ENCODE measurements around the gene RAB37.

RAB37 gene

GRCh38 chr17:74779501-74779900 is 42.4 kb downstream of the RAB37 start:
- H3K36me3 ChIP-seq (ENCODE audit: insufficient read depth, low read length): 0 out of 2 replicates have a peak, but pooled peaks cover 4% of the 10 kb centered on the region
- no peak overlapping the region for H3K9ac ChIP-seq (ENCODE audit: low read depth, low read length)
- no peaks in the 10 kb centered on the region for H3K9me3 ChIP-seq (ENCODE audit: control insufficient read depth, insufficient read depth, low read length)
- peaks cover 5% of the 10 kb centered on the region for H3K4me1 ChIP-seq (ENCODE audit: insufficient read depth, low read length)

GRCh38 chr17:74779948-74780400 is 42.9 kb downstream of the RAB37 start:
- no peak overlapping the region for H3K9ac ChIP-seq (ENCODE audit: low read depth, low read length)
- peaks cover 5% of the 10 kb centered on the region for H3K4me1 ChIP-seq (ENCODE audit: insufficient read depth, low read length)
- 0 out of 2 replicates have a peak, but pooled peaks cover 4% of the 10 kb centered on the region for H3K36me3 ChIP-seq (ENCODE audit: insufficient read depth, low read length)
- no peaks in the 10 kb centered on the region for H3K9me3 ChIP-seq (ENCODE audit: control insufficient read depth, insufficient read depth, low read length)

GRCh38 chr17:74780443-74781238 is 43.6 kb downstream of the RAB37 start:
- Histone ChIP-seq H3K36me3 (ENCODE audit: insufficient read depth, low read length) (0 out of 2 replicates have a peak, but pooled peaks cover 4% of the 10 kb centered on the region), H3K9ac (ENCODE audit: low read depth, low read length) (no peak overlapping the region), H3K4me1 (ENCODE audit: insufficient read depth, low read length) (peaks cover 5% of the 10 kb centered on the region), H3K9me3 (ENCODE audit: control insufficient read depth, insufficient read depth, low read length) (no peaks in the 10 kb centered on the region)

- H3K36me3 ChIP-seq (ENCODE audit: insufficient read depth, low read length): 0 out of 2 replicates have a peak, but pooled peaks cover 4% of the 10 kb centered on the region
- peaks cover 5% of the 10 kb centered on the region for H3K4me1 ChIP-seq (ENCODE audit: insufficient read depth, low read length)
Observed at GRCh38 chr17:74782571-74782970, 45.5 kb downstream of the RAB37 start.

GRCh38 chr17:74784125-74784810 is 47.2 kb downstream of the RAB37 start:
- 0 out of 2 replicates have a peak, but pooled peaks cover 4% of the 10 kb centered on the region for H3K36me3 ChIP-seq (ENCODE audit: insufficient read depth, low read length)
- H3K9ac ChIP-seq (ENCODE audit: low read depth, low read length): no peak overlapping the region
- no peaks in the 10 kb centered on the region for H3K9me3 ChIP-seq (ENCODE audit: control insufficient read depth, insufficient read depth, low read length)
- H3K4me1 ChIP-seq (ENCODE audit: insufficient read depth, low read length): peaks cover 5% of the 10 kb centered on the region

More at GRCh38 chr17:74782571-74782970, 45.5 kb downstream of the RAB37 start:
- no peak overlapping the region for H3K9ac ChIP-seq (ENCODE audit: low read depth, low read length)
- H3K9me3 ChIP-seq (ENCODE audit: control insufficient read depth, insufficient read depth, low read length): no peaks in the 10 kb centered on the region

GRCh38 chr17:74785096-74785980 is 48.3 kb downstream of the RAB37 start:
- no peak overlapping the region for H3K9ac ChIP-seq (ENCODE audit: low read depth, low read length)
- 0 out of 2 replicates have a peak, but pooled peaks cover 4% of the 10 kb centered on the region for H3K36me3 ChIP-seq (ENCODE audit: insufficient read depth, low read length)
- H3K9me3 ChIP-seq (ENCODE audit: control insufficient read depth, insufficient read depth, low read length): no peaks in the 10 kb centered on the region
- peaks cover 5% of the 10 kb centered on the region for H3K4me1 ChIP-seq (ENCODE audit: insufficient read depth, low read length)

- Histone ChIP-seq H3K9me3 (ENCODE audit: control insufficient read depth, insufficient read depth, low read length) (no peaks in the 10 kb centered on the region), H3K9ac (ENCODE audit: low read depth, low read length) (no peak overlapping the region), H3K4me1 (ENCODE audit: insufficient read depth, low read length) (peaks cover 5% of the 10 kb centered on the region), H3K36me3 (ENCODE audit: insufficient read depth, low read length) (0 out of 2 replicates have a peak, but pooled peaks cover 4% of the 10 kb centered on the region)
Observed at GRCh38 chr17:74785981-74786360, 48.9 kb downstream of the RAB37 start.

GRCh38 chr17:74786431-74787055 is 49.5 kb downstream of the RAB37 start:
- Histone ChIP-seq H3K36me3 (ENCODE audit: insufficient read depth, low read length) (0 out of 2 replicates have a peak, but pooled peaks cover 4% of the 10 kb centered on the region), H3K9me3 (ENCODE audit: control insufficient read depth, insufficient read depth, low read length) (no peaks in the 10 kb centered on the region), H3K9ac (ENCODE audit: low read depth, low read length) (no peak overlapping the region), H3K4me1 (ENCODE audit: insufficient read depth, low read length) (peaks cover 5% of the 10 kb centered on the region)

- H3K9me3 ChIP-seq (ENCODE audit: control insufficient read depth, insufficient read depth, low read length): no peaks in the 10 kb centered on the region
- H3K36me3 ChIP-seq (ENCODE audit: insufficient read depth, low read length): peaks cover 4% of the 10 kb centered on the region; the same call in 1 of the 2 replicates
- no peaks in the 10 kb centered on the region for H3K4me1 ChIP-seq (ENCODE audit: insufficient read depth, low read length)
- H3K9ac ChIP-seq (ENCODE audit: low read depth, low read length): no peak overlapping the region
Observed at GRCh38 chr17:74790161-74791058, 53.4 kb downstream of the RAB37 start.

GRCh38 chr17:74792586-74793105 is 55.6 kb downstream of the RAB37 start:
- Histone ChIP-seq H3K4me1 (ENCODE audit: insufficient read depth, low read length) (no peaks in the 10 kb centered on the region), H3K36me3 (ENCODE audit: insufficient read depth, low read length) (peaks cover 4% of the 10 kb centered on the region; the same call in 1 of the 2 replicates), H3K9me3 (ENCODE audit: control insufficient read depth, insufficient read depth, low read length) (no peaks in the 10 kb centered on the region), H3K9ac (ENCODE audit: low read depth, low read length) (no peak overlapping the region)

- H3K9ac ChIP-seq (ENCODE audit: low read depth, low read length): no peak overlapping the region
- H3K9me3 ChIP-seq (ENCODE audit: control insufficient read depth, insufficient read depth, low read length): no peaks in the 10 kb centered on the region
- no peaks in the 10 kb centered on the region for H3K4me1 ChIP-seq (ENCODE audit: insufficient read depth, low read length)
- peaks cover 6% of the 10 kb centered on the region; the same call in 1 of the 2 replicates for H3K36me3 ChIP-seq (ENCODE audit: insufficient read depth, low read length)
Observed at GRCh38 chr17:74795327-74796020, 58.4 kb downstream of the RAB37 start.

- H3K4me1 ChIP-seq (ENCODE audit: insufficient read depth, low read length): no peaks in the 10 kb centered on the region
- peaks cover 6% of the 10 kb centered on the region; the same call in 1 of the 2 replicates for H3K36me3 ChIP-seq (ENCODE audit: insufficient read depth, low read length)
- H3K9me3 ChIP-seq (ENCODE audit: control insufficient read depth, insufficient read depth, low read length): no peaks in the 10 kb centered on the region
- H3K9ac ChIP-seq (ENCODE audit: low read depth, low read length): no peak overlapping the region
Observed at GRCh38 chr17:74796211-74796610, 59.2 kb downstream of the RAB37 start.

Data from ES-I3 (cell line).